ENCODE data around the gene AMPD2. TPM values are rescaled to one million over a fixed set of nuclear protein-coding genes. Genes with fewer than 3 reads are reported as not detected.

Gene AMPD2
- total and polyA plus RNA-seq, 3 donors from 2014 or later: 35.0 to 54.5 (median 54.4) TPM

- intact Hi-C loops (cut with DNase I; ENCODE audit: low total_unique reads): no loop called here
- Histone ChIP-seq H3K4me1 (no peaks in the 10 kb centered on the region), H3K27ac (no peak overlapping the region), H3K27me3 (no peaks in the 10 kb centered on the region), H3K4me3 (no peak overlapping the region), H3K9me3 (no peaks in the 10 kb centered on the region), H3K36me3 (ENCODE audit: low read depth, missing control alignments) (no peaks in the 10 kb centered on the region)
- no peak for DNase-seq
- TF ChIP-seq, protein P1, sequence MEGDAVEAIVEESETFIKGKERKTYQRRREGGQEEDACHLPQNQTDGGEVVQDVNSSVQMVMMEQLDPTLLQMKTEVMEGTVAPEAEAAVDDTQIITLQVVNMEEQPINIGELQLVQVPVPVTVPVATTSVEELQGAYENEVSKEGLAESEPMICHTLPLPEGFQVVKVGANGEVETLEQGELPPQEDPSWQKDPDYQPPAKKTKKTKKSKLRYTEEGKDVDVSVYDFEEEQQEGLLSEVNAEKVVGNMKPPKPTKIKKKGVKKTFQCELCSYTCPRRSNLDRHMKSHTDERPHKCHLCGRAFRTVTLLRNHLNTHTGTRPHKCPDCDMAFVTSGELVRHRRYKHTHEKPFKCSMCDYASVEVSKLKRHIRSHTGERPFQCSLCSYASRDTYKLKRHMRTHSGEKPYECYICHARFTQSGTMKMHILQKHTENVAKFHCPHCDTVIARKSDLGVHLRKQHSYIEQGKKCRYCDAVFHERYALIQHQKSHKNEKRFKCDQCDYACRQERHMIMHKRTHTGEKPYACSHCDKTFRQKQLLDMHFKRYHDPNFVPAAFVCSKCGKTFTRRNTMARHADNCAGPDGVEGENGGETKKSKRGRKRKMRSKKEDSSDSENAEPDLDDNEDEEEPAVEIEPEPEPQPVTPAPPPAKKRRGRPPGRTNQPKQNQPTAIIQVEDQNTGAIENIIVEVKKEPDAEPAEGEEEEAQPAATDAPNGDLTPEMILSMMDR (IDR thresholded peaks at IDR 0.05): no peak
- no peak for TF ChIP-seq POLR2A (IDR thresholded peaks at IDR 0.05)
- 81 to 97% methylated on average over 1 of the region's 1 CpG for WGBS, 2 donors
Measured at GRCh38 chr1:109579491-109579890, 40.1 kb upstream of the AMPD2 start.

GRCh38 chr1:109582021-109582420 is 37.6 kb upstream of the AMPD2 start:
- intact Hi-C loops (cut with DNase I; ENCODE audit: low total_unique reads): no loop called here
- WGBS, 2 donors: 85 to 92% methylated on average over 2 of the region's 2 CpGs

DNA sequence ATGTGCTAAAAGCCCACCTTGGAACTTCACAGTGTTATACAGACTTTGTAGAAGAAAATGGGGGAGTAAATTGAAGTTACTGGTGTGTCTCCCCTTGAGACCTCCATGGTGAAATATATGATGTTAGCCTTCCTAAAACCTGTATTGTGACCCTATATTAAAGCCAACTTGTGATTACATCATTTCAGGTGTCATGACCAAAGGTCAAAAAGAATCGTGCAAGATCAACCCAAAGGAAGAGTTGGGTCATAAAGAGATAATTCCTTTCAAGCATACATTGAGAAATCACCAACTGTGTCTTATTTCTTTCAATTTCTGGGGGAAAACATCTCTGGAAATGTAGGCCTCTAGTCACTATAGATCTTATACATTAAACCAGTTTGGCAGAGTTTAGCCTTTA is 34.9 kb upstream of the AMPD2 start:
- Histone ChIP-seq H3K4me3 (no peak overlapping the region), H3K4me1 (no peaks in the 10 kb centered on the region), H3K27ac (no peak overlapping the region), H3K9me3 (no peaks in the 10 kb centered on the region), H3K36me3 (ENCODE audit: low read depth, missing control alignments) (no peaks in the 10 kb centered on the region), H3K27me3 (no peaks in the 10 kb centered on the region)
- 72 to 95% methylated on average over 1 of the region's 1 CpG for WGBS, 2 donors
- TF ChIP-seq, protein P1 (IDR thresholded peaks at IDR 0.05): no peak
- no peak for TF ChIP-seq POLR2A (IDR thresholded peaks at IDR 0.05)
- intact Hi-C loops (cut with DNase I; ENCODE audit: low total_unique reads): no loop called here
- DNase-seq: no peak

More at GRCh38 chr1:109582021-109582420, 37.6 kb upstream of the AMPD2 start:
- no peaks in the 10 kb centered on the region for H3K36me3 ChIP-seq (ENCODE audit: low read depth, missing control alignments)
- no peaks in the 10 kb centered on the region for H3K4me1 ChIP-seq
- H3K4me3 ChIP-seq: no peak overlapping the region
- no peak for TF ChIP-seq POLR2A (IDR thresholded peaks at IDR 0.05)
- TF ChIP-seq, protein P1 (IDR thresholded peaks at IDR 0.05): no peak
- no peak for DNase-seq
- H3K27me3 ChIP-seq: no peaks in the 10 kb centered on the region
- H3K9me3 ChIP-seq: no peaks in the 10 kb centered on the region
- no peak overlapping the region for H3K27ac ChIP-seq

GRCh38 chr1:109586055-109586454 is 33.6 kb upstream of the AMPD2 start:
- intact Hi-C loops (cut with DNase I; ENCODE audit: low total_unique reads): no loop called here

DNA sequence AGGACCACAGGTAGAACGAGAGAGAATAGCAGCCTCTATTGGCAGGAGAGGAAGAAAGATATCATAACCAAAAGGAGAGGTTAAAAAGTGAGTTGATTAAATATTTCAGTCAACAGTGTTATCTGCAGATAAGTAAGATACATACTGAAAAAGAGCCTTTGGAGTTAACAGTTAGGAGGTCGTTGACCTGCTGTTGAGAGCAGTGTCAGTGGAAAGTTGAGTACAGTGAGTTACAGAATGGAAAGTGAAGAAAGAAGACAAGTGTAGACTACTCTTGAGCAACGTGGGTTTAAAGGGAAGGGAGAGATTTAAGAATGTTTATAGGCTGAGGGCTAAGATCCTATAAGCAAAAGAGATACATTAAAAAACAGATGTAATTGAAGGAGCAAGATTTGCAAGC is 30.5 kb upstream of the AMPD2 start:
- H3K36me3 ChIP-seq (ENCODE audit: low read depth, missing control alignments): no peaks in the 10 kb centered on the region
- 60 to 63% methylated on average over 3 of the region's 3 CpGs for WGBS, 2 donors
- no peaks in the 10 kb centered on the region for H3K27me3 ChIP-seq
- intact Hi-C loops (cut with DNase I; ENCODE audit: low total_unique reads): no loop called here
- no peak for DNase-seq
- no peak for TF ChIP-seq POLR2A (IDR thresholded peaks at IDR 0.05)
- TF ChIP-seq, protein P1 (IDR thresholded peaks at IDR 0.05): no peak
- H3K9me3 ChIP-seq: no peaks in the 10 kb centered on the region
- no peak overlapping the region for H3K4me3 ChIP-seq
- H3K27ac ChIP-seq: no peak overlapping the region
- no peaks in the 10 kb centered on the region for H3K4me1 ChIP-seq

More at GRCh38 chr1:109586055-109586454, 33.6 kb upstream of the AMPD2 start:
- Histone ChIP-seq H3K27ac (no peak overlapping the region), H3K4me3 (no peak overlapping the region), H3K4me1 (no peaks in the 10 kb centered on the region), H3K27me3 (no peaks in the 10 kb centered on the region), H3K36me3 (ENCODE audit: low read depth, missing control alignments) (no peaks in the 10 kb centered on the region), H3K9me3 (no peaks in the 10 kb centered on the region)
- TF ChIP-seq POLR2A (IDR thresholded peaks at IDR 0.05): no peak
- TF ChIP-seq, protein P1 (IDR thresholded peaks at IDR 0.05): no peak
- 66 to 76% methylated on average over 3 of the region's 3 CpGs for WGBS, 2 donors
- DNase-seq: no peak

Measured in testis (tissue), 3 donors.